Amygdala (tissue), 56 donors: ENCODE results near the gene SCNN1G.
A peak's percentile ranks its signal among the peaks of the same experiment; 100 is the strongest.

ENCODE experiments used
- DNase-seq, 56 donors: peaks; one replicate each; lab custom pipeline; 2025; lab: John Stamatoyannopoulos, UW

The SCNN1G gene

GRCh38 chr16:23195366-23195978 lies 12.9 kb downstream of the SCNN1G start:
- no peak for DNase-seq

- no peak for DNase-seq
Measured at GRCh38 chr16:23196539-23196938, 14.0 kb downstream of the SCNN1G start.

GRCh38 chr16:23202166-23202565 lies 19.6 kb downstream of the SCNN1G start:
- DNase-seq = no peak

GRCh38 chr16:23206986-23207385 lies 24.4 kb downstream of the SCNN1G start:
- DNase-seq = no peak

- DNase-seq = no peak
Measured at GRCh38 chr16:23207485-23207884, 24.9 kb downstream of the SCNN1G start.

- DNase-seq = no peak
Measured at GRCh38 chr16:23209606-23210005, 27.1 kb downstream of the SCNN1G start.

- DNase-seq = no peak
Measured at GRCh38 chr16:23213831-23214230, 31.3 kb downstream of the SCNN1G start.

- no peak for DNase-seq
Measured at GRCh38 chr16:23214796-23215195, 32.3 kb downstream of the SCNN1G start.

GRCh38 chr16:23215435-23215834 lies 32.9 kb downstream of the SCNN1G start:
- no peak for DNase-seq

GRCh38 chr16:23216658-23217246 lies 34.2 kb downstream of the SCNN1G start:
- DNase-seq = no peak

- DNase-seq = no peak
Measured at GRCh38 chr16:23217646-23218045, 35.1 kb downstream of the SCNN1G start.

GRCh38 chr16:23222929-23223328 lies 40.4 kb downstream of the SCNN1G start:
- DNase-seq = no peak

GRCh38 chr16:23223368-23223767 lies 40.8 kb downstream of the SCNN1G start:
- no peak for DNase-seq

- no peak for DNase-seq
Measured at GRCh38 chr16:23225109-23225508, 42.6 kb downstream of the SCNN1G start.

GRCh38 chr16:23225634-23226033 lies 43.1 kb downstream of the SCNN1G start:
- no peak for DNase-seq

- no peak for DNase-seq
Measured at GRCh38 chr16:23227529-23227928, 45.0 kb downstream of the SCNN1G start.

- DNase-seq = no peak
Measured at GRCh38 chr16:23229714-23230113, 47.2 kb downstream of the SCNN1G start.

GRCh38 chr16:23232806-23233205 lies 50.3 kb downstream of the SCNN1G start:
- no peak for DNase-seq

- no peak for DNase-seq
Measured at GRCh38 chr16:23235176-23235575, 52.6 kb downstream of the SCNN1G start.

GRCh38 chr16:23236983-23237382 lies 54.4 kb downstream of the SCNN1G start:
- no peak for DNase-seq

GRCh38 chr16:23240994-23241393 lies 58.4 kb downstream of the SCNN1G start:
- DNase-seq = no peak

GRCh38 chr16:23244122-23244521 lies 61.6 kb downstream of the SCNN1G start:
- no peak for DNase-seq

GRCh38 chr16:23245268-23245667 lies 62.7 kb downstream of the SCNN1G start:
- DNase-seq = peak in 25 of 56 donors; percentile 0 to 39 (median 9)
